Dermis microvascular lymphatic vessel endothelial cell (primary cell): ENCODE measurements around the gene PHF13. TPM values are rescaled to one million over a fixed set of nuclear protein-coding genes. Genes with fewer than 3 reads are reported as not detected.
"Not testable (repeated sequence)": the region's sequence is repeated elsewhere in the genome, so short reads cannot be mapped to it uniquely, and the experiment has no call there.

ENCODE experiments used
- DNase-seq, 2 donors: peaks; one replicate each; pipeline versions ENCODE4 v3.0.0 to v3.0.0-alpha.2; 2010; ENCODE audit warnings: low read depth in 2 of 2
- total RNA-seq: library from RNA; depleted of rRNA; stranded (reverse); fragments of >200 nt; gene quantifications from 2 replicates; pipeline ENCODE4 v1.2.1, GENCODE V29; 2014

Gene PHF13
- total RNA-seq, 1 donor from 2014 or later = 7.2 TPM

- DNase-seq = no peak
Observed at GRCh38 chr1:6586404-6586816, 27.1 kb upstream of the PHF13 start.

DNA sequence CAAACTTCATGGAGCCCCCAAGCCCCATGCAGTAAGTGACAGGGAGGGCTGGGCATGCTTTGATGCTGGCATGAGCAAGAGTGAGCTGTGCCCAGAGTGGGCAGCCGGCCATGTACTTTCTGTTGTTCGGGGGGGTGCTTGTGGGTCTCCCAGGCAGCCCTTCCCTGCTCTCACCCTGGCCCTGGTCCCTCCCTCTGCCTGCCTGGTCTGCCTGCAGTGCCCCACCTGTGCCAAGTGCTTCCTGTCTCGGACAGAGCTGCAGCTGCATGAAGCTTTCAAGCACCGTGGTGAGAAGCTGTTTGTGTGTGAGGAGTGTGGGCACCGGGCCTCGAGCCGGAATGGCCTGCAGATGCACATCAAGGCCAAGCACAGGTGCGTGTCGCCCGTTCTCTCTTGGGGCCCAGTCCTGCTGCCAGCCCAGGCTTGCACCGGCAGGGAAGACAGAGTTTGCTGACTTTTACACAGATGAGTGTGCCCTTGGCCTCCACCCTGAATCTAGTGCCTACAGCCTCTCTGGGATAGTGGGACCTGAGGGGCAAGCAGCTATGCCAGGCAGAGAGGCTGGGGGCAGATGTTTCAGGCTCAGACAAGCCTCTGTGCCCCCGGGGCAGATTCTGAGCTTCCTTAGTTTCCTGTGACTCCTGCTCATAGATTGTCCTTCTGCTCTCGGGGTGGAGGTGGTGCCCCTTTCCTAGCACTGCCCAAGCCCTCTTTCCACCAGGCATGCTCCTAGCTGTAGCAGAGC lies 26.1 kb upstream of the PHF13 start:
- DNase-seq = no peak

GRCh38 chr1:6588128-6588892 lies 25.2 kb upstream of the PHF13 start:
- no peak for DNase-seq

GRCh38 chr1:6588893-6589520 lies 24.5 kb upstream of the PHF13 start:
- DNase-seq = no peak

DNA sequence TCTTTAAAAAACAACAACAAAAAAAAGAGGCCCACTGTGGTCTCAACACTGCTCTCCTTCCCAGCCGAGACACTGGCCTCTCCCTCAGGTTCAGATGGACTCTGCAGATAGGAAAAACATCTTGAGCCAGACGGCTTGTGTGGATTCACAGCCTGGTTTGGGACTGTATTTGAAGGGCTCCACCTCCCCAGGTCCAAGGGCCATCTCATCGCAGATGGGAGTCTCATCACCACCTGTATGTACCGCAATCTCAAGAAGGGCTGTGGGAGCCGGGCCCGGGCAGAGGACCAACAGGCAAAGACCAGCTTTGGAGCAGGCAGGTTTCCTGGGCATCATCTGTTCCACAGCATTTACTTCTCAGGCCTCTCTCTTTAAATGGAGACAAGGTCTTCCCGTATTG lies 23.5 kb upstream of the PHF13 start:
- DNase-seq = no peak

- DNase-seq = no peak
Observed at GRCh38 chr1:6591222-6591621, 22.3 kb upstream of the PHF13 start.

DNA sequence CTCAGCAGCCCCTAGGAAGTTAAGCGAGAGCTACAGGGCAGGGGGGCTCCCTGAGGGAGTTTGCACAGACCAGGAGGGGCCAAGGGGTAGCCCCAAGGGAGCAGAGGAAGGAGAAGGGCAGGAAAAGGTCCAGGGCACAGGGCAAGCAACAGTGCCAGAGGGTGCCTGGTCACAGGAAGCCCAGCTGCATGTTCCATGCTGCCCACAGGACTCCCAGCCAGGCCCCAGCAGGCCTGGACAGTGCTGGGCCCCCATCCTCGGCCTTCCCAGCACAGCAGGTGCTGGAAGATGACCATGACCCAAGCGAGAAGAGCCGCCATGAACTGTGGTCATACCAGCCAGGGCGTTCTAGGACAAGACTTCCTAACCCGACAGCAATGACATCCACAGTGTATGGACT lies 21.9 kb upstream of the PHF13 start:
- DNase-seq = no peak

DNA sequence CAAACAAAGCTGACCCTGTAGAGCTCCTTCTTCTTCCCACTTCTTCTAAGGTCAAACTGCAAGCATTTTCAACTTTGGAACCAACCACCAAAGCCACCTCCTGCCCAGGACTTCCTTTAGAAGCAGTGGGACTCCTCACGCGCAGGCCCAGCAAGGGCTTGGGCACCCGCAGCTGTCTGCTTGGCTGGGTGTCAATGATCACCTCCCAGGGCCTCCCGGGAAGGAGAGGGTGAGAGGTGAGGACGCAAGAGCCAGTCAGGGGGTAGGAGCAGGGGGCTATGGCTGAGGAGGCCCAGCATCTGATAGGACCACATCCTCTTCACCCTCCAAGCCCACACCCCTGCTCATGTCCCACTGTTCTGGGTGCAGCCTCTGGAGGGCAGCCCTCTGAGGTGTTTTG lies 21.1 kb upstream of the PHF13 start:
- no peak for DNase-seq

- no peak for DNase-seq
Observed at GRCh38 chr1:6592865-6593593, 20.5 kb upstream of the PHF13 start.

DNA sequence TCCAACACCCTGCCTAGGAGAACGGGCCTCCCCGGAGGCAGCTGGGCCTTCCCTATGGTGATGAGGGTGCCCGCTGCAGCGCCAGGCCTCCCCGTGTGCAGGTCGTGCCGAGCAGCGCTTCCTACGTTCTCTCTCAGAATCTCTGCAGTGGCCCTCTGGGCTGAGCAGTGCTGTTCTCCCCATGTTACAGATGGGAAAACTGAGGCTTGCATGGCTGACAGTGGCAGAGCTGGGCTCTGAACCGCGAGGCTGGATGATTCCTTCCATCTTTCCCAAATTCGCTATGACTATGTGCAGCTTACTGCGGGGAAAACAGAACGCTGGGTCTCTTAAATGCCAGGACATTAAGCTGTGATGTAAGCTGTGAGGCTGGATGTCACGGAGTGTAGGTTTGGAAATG lies 19.7 kb upstream of the PHF13 start:
- DNase-seq = no peak

DNA sequence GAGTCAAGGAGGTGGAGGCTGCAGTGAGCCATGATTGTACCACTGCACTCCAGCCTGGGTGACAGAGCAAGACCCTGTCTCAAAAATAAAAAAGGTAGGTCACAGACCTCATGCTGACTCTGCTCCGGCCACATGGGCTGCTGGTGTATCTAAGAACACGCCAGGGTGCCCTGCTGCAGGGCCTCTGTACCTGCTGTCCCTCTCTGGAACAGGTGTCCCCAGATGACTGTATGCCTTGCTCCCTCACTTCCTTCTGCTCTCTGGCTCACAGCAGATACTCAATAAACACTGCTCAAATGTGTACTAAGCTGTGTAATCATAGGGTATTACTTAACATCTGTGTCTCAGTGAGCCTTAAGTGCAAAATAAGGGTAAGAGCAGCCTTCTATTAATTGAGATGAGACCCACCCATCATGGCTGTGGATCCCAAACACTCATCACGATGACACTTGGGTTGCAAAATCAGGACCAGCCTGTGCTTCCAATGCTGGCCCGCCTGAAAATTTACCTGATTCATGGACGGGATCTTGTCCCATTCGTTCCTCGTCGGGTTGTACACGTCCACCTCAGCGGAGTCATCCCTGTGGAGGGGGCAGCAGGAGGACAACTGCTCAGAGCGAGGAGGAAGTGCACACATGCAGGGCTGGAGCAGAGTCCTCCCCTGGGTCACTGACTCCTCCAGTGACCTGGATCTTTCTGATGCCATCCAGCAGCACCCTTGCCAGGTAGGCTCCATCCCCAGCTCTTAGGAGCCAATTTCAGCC lies 18.4 kb upstream of the PHF13 start:
- no peak for DNase-seq

- peak in 1 of 2 donors; percentile 48 for DNase-seq
Observed at GRCh38 chr1:6596351-6596750, 17.2 kb upstream of the PHF13 start.

DNA sequence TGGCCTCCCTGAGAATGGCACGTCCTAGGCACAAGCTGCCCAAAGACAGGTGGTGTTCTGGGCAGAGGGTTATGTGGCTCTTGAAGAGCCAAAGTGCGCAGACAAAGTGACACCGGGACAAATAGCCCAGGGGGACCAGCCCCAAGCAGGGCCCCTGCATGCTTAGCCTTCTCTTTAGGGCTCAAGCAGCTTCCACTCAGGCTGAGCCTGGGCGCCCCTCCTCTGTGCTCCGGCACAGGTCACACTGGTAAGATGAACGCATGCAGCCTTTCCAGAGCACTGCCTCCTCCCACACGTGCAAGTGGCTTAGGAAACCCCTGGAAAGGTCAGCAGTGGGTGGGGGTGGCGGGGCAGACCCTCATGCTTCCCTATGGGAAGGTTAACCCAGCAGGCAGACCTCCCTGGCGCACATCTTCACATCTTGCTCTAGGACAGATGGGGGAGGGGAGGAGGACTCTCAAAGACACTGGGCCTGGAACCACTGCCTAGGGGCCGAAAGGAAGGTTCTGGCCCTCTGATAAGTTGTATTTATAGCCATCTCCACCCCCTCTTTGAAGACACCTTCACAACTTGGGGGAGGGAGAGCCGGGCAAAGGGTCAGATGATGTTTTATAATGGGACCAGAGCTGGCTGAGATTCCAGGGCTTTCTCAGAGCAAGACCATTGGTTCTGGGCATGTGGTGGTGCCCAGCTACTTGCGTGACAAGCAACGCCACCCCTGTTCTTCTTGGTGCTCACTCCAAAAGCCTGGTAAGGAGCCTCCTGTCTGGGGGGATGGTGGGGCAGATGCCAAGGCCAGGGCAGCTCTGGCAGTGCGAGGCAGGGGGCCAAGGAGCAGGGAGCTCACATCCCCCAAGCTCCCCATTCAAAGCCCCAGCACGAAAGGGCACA lies 16.4 kb upstream of the PHF13 start:
- DNase-seq = no peak

GRCh38 chr1:6597777-6598131 lies 15.8 kb upstream of the PHF13 start:
- no peak for DNase-seq

DNA sequence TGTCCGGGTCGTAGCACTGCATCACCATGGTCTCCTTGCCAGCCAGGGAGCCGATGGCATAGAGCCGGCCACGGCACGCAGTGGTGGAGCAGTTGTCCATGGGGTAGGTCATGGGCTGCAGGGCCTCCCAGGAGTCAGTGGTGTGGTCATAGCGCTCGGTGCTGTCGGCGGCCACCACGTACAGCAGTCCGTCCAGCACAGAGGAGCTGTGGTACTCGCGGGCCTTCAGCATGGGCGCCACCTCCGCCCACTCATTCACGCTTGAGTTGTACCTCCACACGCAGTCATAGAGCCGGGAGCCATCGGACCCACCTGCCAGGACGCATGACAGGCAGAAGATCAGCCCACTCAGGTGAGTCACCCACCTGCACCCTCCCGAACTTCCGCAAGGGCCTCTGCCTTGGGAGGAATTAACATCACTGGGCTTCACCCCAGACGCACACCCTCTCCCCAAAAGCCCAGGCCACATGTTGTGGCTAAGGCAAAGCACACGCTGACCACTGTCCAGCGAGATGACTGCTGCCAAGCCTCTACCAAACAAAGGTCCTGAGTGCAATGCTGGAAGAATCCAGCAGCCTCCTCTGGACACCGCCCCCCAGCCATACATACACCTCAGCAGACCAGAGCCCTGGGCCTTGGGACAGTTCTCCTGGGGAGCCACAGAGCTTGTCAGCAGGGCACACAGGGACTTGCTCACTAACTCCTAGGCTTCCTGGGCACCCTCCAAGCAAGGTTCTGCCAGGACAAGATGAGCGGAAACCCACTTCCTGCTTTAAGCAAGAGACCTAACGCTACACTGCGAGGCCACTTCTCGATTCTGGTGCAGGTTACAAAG lies 14.2 kb upstream of the PHF13 start:
- DNase-seq = no peak

- not testable (repeated sequence) for DNase-seq
Observed at GRCh38 chr1:6599991-6600390, 13.5 kb upstream of the PHF13 start.

DNA sequence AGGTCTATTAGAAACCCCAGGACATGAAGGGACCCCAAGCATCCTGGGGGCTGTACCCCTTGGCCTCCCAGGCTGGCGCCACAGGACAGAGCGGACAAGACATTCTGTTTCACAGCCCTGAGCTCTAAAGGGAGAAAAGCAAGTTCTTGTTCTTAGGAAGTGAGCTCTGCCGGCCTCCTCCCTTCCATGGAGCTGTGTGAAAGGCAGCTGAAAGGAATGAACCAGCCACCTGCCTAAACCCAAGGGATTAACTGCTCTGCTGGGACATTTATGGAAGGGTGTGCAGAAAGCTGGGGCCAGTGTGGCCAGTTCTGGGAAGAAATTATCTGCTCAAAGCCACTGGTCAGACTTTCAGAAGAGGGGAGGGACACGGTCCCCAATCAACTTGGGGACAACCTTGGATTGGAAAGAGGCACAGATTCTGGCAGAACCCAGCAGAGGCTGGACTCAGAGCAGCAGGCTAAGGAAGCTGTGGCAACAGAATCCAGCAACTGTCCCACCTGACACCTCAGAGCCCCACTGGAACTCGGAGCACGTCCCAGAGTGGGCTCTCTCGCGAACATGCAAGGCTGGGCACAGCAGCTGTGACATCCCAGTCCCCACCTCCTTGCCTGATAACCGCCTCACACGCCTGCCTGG lies 13.0 kb upstream of the PHF13 start:
- no peak for DNase-seq

- DNase-seq = peak; percentile 53 to 94
Observed at GRCh38 chr1:6601049-6601922, 12.2 kb upstream of the PHF13 start.
